ENCODE results near the gene TAS2R50.
A peak's percentile ranks its signal among the peaks of the same experiment; 100 is the strongest.
"Not testable (repeated sequence)": the region's sequence is repeated elsewhere in the genome, so short reads cannot be mapped to it uniquely, and the experiment has no call there.

The TAS2R50 gene, protein sequence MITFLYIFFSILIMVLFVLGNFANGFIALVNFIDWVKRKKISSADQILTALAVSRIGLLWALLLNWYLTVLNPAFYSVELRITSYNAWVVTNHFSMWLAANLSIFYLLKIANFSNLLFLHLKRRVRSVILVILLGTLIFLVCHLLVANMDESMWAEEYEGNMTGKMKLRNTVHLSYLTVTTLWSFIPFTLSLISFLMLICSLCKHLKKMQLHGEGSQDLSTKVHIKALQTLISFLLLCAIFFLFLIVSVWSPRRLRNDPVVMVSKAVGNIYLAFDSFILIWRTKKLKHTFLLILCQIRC

DNA sequence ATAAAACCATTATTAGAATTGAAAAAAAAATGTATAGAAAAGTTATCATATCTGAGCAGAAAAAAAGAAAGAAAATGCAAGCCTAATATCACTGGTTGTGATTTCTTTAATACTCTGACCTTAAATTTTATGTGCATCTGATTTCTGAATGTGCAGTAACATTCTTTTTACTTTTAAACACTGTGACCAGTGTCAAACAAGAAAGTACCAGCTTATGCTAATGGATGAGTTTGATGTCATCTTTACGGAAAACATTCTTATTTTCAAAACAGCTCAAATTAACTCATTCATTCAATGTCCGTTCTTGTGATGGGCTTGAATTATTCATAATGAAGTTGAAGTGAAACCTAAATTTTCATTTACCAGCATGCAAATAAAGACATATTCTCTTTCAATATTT lies at the start of gene TAS2R50:
TSS of gene TAS2R50 (minus strand) at position 101 of the 400 bp plus-strand sequence. CDS start at position 49, 52 bp downstream.
- DNase-seq (ENCODE audit: low spot score) = no peak

DNA sequence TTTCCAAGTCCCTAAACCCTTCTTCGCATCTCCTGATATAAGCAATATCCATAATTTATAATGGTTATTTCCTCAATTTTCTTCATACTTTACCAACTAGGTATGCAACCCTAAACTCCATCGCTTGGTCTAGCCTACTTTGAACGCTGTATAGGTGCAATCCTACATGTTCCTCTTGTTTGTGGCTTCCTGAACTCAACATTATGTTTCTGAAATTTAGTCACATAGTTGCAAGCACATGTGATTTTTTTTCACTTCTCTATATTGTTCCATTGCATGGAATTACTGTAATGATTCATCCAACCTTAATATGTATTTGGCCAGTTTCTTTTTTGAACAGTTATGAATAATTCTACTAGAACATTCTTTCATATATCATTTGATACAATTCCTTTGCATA lies 47.2 kb upstream of the TAS2R50 start:
- DNase-seq (ENCODE audit: low spot score) = not testable (repeated sequence)

- no peak for DNase-seq (ENCODE audit: low spot score)
These were observed 44.6 kb upstream of the TAS2R50 start, which contains the start of gene TAS2R31 for GRCh38 chr12:11031307-11031706. Gene TAS2R31, minus strand, starts transcription at chr12:11031407. Its CDS starts 72 bp downstream, at chr12:11031335.

DNA sequence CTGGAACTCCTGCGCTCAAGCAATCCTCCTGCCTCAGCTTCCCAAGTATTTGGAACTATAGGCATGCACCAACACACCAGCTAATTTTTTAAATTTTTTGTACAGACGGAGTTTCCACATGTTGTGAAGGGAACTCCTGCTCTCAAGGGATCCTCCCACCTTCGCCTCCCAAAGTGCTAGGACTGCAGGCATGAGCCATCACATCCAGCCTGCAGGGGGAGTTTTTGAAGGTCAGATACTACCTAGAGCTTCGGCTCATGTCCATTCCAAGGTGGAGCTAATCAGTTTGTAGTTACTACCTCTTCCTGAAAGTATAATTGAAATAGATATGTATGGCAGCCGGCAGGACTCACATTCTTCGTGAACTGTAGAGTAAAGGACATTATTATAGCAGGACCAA lies 39.4 kb upstream of the TAS2R50 start:
- no peak for DNase-seq (ENCODE audit: low spot score)

DNA sequence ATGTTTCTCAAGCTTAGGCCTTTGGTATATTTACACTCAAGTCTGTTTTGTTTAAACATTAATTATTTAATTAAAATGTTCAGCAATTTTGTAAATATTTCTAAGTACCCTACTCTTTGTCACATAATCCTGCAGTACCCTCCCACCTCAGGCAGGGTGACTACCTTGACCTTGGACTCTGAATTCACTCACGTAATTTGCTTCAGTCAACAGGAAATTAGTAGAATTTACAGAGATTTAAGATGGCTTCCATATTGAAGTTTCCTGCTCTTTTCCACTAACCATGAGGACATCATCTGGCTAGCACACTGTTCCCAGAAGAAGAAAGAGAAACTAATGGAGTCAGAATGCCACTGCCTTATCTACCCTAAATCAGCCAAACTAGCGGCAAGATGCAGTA lies 36.7 kb upstream of the TAS2R50 start:
- DNase-seq (ENCODE audit: low spot score) = no peak

DNA sequence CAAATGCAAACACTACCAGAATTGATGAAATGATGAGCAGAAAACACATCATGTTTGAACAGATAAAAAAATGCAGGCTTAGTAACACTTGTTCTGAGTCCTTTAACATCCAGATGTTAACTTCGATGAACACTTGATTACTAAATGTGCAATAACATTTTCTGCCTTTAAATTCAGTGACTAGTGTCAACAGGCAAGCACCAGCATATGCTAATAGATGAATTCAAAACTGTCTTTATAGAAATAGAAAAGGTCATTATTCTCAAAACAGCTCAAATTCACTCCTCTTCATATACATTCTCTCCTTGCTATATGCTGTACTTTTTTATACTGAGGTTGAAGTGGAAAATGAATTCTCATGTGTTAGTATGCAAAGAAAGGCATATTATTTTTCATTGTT lies 35.8 kb upstream of the TAS2R50 start, which contains the start of gene TAS2R19:
TSS of gene TAS2R19 (minus strand) at position 101 of the 400 bp plus-strand sequence. CDS start at position 52, 49 bp downstream.
- no peak for DNase-seq (ENCODE audit: low spot score)

DNA sequence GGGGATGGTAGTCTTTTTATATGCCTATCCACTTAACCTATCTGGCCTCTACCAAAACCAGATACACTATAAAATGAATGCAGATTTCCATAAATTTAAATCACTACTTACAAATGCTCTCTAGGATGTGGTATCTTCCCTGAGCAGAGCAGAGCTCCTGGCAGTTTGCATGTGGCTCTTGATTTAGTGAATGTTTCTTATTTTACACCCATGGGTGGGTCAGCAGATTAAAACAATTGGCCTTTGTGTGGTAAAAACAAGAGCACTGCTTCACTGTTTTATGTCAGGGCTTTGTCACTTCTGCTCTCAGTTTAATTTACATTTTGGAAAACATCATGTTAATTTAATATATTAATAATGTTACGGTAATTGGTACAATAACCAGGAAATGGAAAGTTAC lies 30.2 kb upstream of the TAS2R50 start:
- no peak for DNase-seq (ENCODE audit: low spot score)

DNA sequence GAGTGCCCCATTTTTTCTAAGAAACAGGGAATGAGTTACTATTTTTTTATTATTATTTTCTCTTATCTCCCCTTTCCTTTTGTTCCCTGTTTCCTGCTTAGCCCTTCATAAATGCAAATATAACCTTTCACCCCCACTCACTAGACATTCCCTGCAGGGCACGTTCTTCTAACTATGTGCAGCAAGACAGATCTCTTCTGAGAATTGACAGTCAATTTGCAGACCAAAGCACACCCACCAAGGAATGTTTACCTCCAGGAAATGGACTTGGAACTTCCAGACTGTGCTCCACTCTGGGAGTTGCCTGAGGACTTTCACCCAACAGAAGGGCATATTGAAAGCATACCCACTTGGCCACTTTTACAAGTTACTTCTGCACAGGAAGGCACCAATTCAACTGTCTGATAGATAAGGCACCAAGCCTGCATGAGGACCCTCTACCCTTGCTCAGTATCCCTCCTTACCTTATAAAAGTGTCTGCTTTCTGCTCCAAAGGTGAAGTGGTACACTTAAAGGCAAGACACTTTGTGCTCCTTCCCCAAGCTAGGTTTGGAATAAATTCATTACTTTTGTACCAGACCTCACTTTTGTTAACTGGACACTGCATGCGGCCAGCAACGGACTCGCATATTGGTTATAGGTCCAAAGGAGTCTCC lies 29.2 kb upstream of the TAS2R50 start:
- DNase-seq (ENCODE audit: low spot score) = no peak

DNA sequence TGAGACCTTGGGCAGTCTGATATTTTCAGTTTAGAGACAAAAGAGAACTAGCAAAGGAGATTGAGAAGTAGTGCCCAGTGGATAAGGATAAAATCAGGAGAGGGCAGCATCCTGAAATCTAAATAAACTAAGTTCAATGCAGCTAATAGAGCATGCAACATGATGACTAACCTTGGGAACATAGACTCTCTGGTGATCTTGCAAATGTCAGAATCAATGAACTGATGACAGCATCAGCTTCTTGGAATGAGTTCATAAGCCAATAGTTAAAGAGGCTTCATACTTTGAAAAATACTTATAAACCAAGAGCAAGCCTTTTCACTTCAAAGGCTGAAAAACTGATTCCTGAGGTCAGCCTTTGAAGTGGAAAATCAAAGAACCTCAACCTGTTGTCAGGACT lies 27.5 kb upstream of the TAS2R50 start:
- no peak for DNase-seq (ENCODE audit: low spot score)

DNA sequence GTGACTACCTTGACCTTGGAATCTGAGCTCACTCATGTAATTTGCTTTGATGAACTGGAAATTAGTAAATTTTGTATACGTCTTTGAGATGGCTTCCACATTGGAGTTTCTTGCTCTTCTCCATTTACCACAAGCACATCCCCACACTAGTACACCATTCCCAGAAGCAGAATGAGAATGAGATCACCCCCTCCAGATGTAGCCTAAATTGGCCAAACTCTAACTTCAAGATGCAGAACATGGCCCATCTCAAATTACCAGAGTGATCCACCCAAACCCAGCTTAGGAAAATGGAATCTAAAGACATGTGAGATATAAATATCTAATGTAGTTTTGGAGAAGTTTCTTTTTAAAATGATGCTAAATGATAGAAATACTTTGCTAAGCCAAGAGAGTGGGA lies 20.9 kb upstream of the TAS2R50 start:
- no peak for DNase-seq (ENCODE audit: low spot score)

DNA sequence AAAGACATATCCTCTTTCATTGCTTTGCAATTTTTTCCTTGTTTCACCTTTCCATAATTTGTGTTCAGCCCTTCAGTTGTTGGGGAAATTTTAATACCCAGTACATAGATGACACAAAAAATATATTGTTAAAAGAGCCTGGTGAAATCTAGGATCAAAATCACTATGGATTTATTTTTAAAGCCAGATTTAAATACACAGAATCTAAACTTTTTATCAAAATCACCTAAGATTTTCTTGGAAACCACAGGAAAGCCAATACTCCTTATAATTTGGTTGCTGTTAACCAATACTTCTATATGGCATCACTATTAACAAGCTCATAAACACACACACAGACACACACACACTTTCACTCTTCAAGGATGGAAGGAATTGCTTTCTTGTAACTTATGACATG lies 11.5 kb upstream of the TAS2R50 start, which contains the start of gene TAS2R20:
TSS of gene TAS2R20 (minus strand) at position 101 of the 400 bp plus-strand sequence. CDS start 429 bp downstream, outside the sequence.
- DNase-seq (ENCODE audit: low spot score) = no peak

GRCh38 chr12:10994307-10994706 lies 7.6 kb upstream of the TAS2R50 start:
- DNase-seq (ENCODE audit: low spot score) = no peak

GRCh38 chr12:10989107-10989506 lies 2.4 kb upstream of the TAS2R50 start:
- no peak for DNase-seq (ENCODE audit: low spot score)

DNA sequence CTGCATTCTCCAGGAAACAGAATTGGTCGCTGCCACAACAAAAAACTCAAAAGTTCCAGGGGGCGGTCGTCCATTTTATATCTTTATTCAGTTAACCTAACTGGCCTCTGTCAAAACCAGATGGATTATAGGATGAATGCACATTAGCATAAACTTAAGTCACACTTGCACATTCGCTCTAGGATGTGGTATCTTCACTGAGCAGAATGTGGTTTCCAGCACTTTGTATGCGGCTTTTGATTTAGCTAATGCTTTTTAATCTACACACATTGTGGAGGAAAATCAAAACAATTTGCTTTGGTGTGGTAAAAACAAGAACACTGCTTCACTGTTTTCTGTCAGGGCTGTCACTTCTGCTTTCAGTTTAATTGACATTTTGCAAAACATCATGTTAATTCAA lies 4.5 kb downstream of the TAS2R50 start:
- DNase-seq (ENCODE audit: low spot score) = no peak

- no peak for DNase-seq (ENCODE audit: low spot score)
These were observed 11.7 kb downstream of the TAS2R50 start for GRCh38 chr12:10974965-10975364.

DNA sequence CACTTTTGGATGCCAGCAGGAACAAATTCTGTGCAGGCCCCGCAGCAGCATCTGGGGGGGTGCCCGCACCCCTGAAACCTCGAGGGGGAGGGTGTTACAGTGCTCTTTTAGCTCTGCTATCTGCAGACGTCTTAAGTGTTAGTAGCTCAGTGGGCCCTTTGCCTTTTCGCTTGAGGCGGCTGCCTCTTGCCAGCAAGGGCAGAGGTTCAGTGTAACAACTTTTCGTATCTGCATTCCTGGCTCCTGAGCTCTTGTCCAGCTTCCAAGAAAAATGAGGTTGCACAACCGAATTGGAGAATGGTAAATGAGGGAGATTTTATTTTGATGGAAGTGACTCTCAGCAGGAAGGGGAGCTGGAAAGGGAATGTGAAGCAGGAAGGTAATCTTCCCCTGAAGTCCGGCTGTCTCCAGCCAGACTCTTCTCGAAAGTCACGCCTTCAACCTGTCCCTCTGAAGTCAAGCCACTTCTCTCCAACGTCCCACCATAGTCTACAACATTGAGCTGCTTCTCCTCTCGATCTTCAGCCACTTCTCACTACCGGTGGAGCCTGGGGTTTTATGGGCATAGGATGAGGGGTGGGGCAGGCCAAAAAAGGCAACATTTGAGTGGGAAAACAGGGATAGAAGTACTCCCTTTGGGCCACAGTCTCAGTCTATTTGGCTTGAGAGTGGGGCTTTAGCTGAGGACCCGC lies 17.8 kb downstream of the TAS2R50 start:
- peak; percentile 34 for DNase-seq (ENCODE audit: low spot score)

GRCh38 chr12:10967409-10967808 lies 19.3 kb downstream of the TAS2R50 start:
- DNase-seq (ENCODE audit: low spot score) = peak; percentile 64

DNA sequence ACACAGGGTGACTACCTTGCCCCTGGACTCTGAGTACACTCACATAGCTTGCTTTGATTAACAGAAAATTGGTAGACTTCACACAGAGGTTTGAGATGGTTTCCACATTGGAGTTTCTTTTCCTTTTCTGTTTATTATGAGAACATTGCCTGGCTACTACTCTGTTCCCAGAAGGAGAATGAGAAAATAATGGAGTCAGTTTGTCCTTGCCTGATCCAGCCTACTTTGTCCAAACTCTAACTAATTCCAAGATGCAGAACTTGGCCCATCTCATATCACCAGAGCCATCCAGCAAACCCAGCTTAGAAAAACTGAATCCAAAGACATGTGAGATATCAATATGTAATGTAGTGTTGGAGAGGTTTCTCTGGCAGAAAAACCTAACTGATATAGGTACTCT lies 20.4 kb downstream of the TAS2R50 start:
- no peak for DNase-seq (ENCODE audit: low spot score)

DNA sequence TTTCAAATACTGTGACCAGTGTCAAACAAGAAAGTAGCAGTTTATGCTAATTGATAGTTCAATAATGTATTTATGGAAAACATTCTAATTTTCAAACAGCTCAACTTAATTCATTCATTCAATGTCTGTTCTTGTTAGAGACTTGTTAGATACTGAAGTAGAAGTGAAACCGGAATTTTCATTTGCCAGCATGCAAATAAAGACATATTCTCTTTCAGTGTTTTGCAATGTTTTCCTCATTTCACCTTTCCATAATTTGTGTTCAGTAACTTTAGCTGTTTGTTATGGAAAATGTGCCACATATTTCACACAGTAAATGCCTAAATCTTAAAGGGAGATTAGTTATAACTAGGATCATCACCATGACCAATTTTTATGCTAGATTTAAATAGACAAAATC lies 21.2 kb downstream of the TAS2R50 start:
- DNase-seq (ENCODE audit: low spot score) = no peak

- DNase-seq (ENCODE audit: low spot score) = no peak
These were observed 26.5 kb downstream of the TAS2R50 start for GRCh38 chr12:10960211-10960610.

DNA sequence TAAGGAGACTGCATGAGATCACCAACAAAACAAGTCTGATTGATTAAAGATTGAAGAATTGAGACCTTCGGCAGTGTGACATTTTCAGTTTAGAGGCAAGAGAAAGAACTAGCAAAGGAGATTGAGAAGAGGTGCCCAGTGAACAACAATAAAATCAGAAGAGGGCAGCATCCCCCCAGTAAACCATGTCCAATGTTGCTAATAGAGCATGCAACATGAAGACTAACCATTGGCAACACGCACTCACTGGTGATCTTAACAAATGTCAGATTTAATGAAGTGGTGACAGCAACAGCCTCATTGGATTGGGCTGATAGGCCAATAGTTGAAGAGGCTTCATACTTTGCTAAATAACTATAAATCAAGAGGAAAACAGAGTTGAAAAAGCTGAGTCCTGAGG lies 26.9 kb downstream of the TAS2R50 start:
- no peak for DNase-seq (ENCODE audit: low spot score)

DNA sequence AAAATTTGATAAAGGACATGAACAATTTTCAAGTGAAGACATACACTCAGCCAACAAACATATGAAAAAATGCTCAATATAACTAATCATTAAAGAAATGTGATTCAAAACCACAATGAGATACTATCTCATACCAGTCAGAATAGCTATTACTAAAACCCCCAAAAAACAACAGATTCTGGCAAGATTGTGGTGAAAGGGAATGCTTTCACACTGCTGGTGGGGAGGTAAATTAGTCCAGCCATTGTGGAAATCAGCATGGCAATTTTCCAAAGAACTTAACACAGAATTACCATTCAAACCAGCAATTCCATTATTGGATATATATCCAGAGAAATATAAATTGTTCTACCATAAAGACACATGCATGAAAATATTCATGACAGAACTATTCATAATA lies 29.0 kb downstream of the TAS2R50 start:
- no peak for DNase-seq (ENCODE audit: low spot score)

DNA sequence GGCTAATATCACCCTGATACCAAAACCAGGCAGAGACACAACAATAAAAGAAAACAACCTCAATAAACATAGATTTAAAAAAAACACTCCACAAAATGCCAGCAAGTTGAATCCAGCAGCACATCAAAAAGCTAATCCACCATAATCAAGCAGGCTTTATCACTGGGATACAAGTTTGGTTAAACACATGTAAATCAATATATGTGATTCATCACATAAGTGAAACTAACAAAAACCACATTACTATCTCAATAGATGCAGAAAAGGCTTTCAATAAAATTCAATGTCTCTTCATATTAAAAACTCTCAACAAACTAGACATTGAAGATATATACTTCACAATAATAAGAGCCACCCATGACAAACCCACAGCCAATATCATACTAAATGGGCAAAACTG lies 30.6 kb downstream of the TAS2R50 start:
- DNase-seq (ENCODE audit: low spot score) = no peak
